ENCODE measurements around the gene PEMT.

DNA sequence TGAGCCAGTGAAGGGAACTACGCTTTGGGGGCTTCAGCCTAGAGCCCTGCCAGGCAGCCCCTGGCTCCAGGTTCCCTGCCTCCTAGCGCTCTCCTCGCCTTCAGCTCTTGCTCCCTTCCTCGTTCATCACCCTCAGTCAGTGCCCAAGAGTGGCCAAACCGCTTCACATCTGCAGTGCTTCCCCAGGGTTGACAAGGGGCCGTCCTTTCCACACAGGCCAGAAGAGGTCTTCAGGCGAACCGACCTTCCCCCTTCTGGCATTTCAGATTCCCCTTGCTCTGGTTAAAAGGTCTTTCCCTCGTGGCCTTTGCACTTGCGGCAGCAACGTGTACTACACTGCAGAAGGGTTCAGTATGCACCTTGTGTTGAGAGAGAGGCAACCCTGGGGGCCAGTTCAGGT is 99.4 kb downstream of the PEMT start:
- TF ChIP-seq, protein P1, sequence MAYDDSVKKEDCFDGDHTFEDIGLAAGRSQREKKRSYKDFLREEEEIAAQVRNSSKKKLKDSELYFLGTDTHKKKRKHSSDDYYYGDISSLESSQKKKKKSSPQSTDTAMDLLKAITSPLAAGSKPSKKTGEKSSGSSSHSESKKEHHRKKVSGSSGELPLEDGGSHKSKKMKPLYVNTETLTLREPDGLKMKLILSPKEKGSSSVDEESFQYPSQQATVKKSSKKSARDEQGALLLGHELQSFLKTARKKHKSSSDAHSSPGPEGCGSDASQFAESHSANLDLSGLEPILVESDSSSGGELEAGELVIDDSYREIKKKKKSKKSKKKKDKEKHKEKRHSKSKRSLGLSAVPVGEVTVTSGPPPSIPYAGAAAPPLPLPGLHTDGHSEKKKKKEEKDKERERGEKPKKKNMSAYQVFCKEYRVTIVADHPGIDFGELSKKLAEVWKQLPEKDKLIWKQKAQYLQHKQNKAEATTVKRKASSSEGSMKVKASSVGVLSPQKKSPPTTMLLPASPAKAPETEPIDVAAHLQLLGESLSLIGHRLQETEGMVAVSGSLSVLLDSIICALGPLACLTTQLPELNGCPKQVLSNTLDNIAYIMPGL (CRISPR knock-in tag; IDR thresholded peaks at IDR 0.05; ENCODE audit: borderline replicate concordance): no peak
- TF ChIP-seq CTCF (IDR thresholded peaks at IDR 0.05): no peak
- TF ChIP-seq POLR2A (IDR thresholded peaks at IDR 0.05; ENCODE audit: low read length): no peak
- no peak for TF ChIP-seq RCOR1 (IDR thresholded peaks at IDR 0.05; ENCODE audit: low read depth, low read length)
- TF ChIP-seq HOXB13 (CRISPR knock-in tag; IDR thresholded peaks at IDR 0.05; ENCODE audit: low read depth): no peak
- TF ChIP-seq, protein P2, sequence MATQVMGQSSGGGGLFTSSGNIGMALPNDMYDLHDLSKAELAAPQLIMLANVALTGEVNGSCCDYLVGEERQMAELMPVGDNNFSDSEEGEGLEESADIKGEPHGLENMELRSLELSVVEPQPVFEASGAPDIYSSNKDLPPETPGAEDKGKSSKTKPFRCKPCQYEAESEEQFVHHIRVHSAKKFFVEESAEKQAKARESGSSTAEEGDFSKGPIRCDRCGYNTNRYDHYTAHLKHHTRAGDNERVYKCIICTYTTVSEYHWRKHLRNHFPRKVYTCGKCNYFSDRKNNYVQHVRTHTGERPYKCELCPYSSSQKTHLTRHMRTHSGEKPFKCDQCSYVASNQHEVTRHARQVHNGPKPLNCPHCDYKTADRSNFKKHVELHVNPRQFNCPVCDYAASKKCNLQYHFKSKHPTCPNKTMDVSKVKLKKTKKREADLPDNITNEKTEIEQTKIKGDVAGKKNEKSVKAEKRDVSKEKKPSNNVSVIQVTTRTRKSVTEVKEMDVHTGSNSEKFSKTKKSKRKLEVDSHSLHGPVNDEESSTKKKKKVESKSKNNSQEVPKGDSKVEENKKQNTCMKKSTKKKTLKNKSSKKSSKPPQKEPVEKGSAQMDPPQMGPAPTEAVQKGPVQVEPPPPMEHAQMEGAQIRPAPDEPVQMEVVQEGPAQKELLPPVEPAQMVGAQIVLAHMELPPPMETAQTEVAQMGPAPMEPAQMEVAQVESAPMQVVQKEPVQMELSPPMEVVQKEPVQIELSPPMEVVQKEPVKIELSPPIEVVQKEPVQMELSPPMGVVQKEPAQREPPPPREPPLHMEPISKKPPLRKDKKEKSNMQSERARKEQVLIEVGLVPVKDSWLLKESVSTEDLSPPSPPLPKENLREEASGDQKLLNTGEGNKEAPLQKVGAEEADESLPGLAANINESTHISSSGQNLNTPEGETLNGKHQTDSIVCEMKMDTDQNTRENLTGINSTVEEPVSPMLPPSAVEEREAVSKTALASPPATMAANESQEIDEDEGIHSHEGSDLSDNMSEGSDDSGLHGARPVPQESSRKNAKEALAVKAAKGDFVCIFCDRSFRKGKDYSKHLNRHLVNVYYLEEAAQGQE (IDR thresholded peaks at IDR 0.05): no peak
